HEK293 (cell line): ENCODE data around the gene AKT1.

Source experiments
- CTCF ChIA-PET: fragments of 350-600 bp; formaldehyde crosslinking; extraction: SDS; loops from one replicate; lab custom pipeline; 2021; ENCODE audit warnings: antibody characterized with exemption; lab: Yijun Ruan, JAX
- POLR2A ChIA-PET: fragments of 300-600 bp; formaldehyde crosslinking; extraction: SDS; loops from one replicate; lab custom pipeline; 2020; ENCODE audit warnings: antibody characterized with exemption, inconsistent platforms; lab: Yijun Ruan, JAX
- H3K27ac ChIP-seq: fragments of 200-500 bp; sonication (Bioruptor generic); 2 replicates; pipeline ENCODE4 v1.5.1; 2014; ENCODE audit warnings: low read depth, low read length, control low read depth, inconsistent platforms; ENCODE audit errors: extremely low read depth
- H3K36me3 ChIP-seq, 2 experiments: fragments of 200-500 bp in 1 of 2; sonication (Bioruptor generic) in 1 of 2; 1 replicate in 1 of 2; 2 replicates in 1 of 2; pipeline ENCODE4 v1.5.1; 2014 to 2017; ENCODE audit warnings: inconsistent platforms in 2 of 2, low read length in 2 of 2; ENCODE audit not compliant: control insufficient read depth in 2 of 2, insufficient read depth in 1 of 2
- H3K4me1 ChIP-seq: fragments of 200-500 bp; sonication (Bioruptor generic); 2 replicates; pipeline ENCODE4 v1.5.1; 2014; ENCODE audit warnings: mild to moderate bottlenecking, low read length, inconsistent platforms; ENCODE audit not compliant: control insufficient read depth, insufficient read depth
- H3K4me3 ChIP-seq: 2 replicates; pipeline ENCODE4 v1.5.1; 2011; ENCODE audit warnings: low read depth, mild to moderate bottlenecking, control low read depth, low read length, moderate library complexity
- H3K9me3 ChIP-seq: fragments of 200-500 bp; sonication (Bioruptor generic); 2 replicates; pipeline ENCODE4 v1.5.1; 2014; ENCODE audit warnings: low read depth, low read length, inconsistent platforms; ENCODE audit not compliant: control insufficient read depth, insufficient read depth
- GLIS1 ChIP-seq: fragments of 450-650 bp; formaldehyde crosslinking; IDR thresholded peaks from 2 replicates; pipeline ENCODE4 v1.5.1; 2016; ENCODE audit warnings: missing biosample characterization, missing genetic modification characterization
- KLF7 ChIP-seq: fragments of 450-650 bp; formaldehyde crosslinking; IDR thresholded peaks from 2 replicates; pipeline ENCODE4 v1.5.1; 2016; ENCODE audit warnings: missing biosample characterization, missing genetic modification characterization, borderline replicate concordance
- KLF9 ChIP-seq: fragments of 450-650 bp; formaldehyde crosslinking; IDR thresholded peaks from 2 replicates; pipeline ENCODE4 v1.5.1; 2016; ENCODE audit warnings: missing biosample characterization, missing genetic modification characterization, low read depth
- OVOL3 ChIP-seq: fragments of 450-650 bp; formaldehyde crosslinking; IDR thresholded peaks from 2 replicates; pipeline ENCODE4 v1.5.1; 2016; ENCODE audit warnings: missing biosample characterization, missing genetic modification characterization
- PATZ1 ChIP-seq: fragments of 450-650 bp; formaldehyde crosslinking; IDR thresholded peaks from 2 replicates; pipeline ENCODE4 v1.5.1; 2016; ENCODE audit warnings: missing biosample characterization, missing genetic modification characterization
- ZBTB10 ChIP-seq: fragments of 450-650 bp; formaldehyde crosslinking; IDR thresholded peaks from 2 replicates; pipeline ENCODE4 v1.5.1; 2016; ENCODE audit warnings: missing biosample characterization, missing genetic modification characterization
- ZEB2 ChIP-seq: fragments of 450-650 bp; formaldehyde crosslinking; IDR thresholded peaks from 2 replicates; pipeline ENCODE4 v1.5.1; 2016; ENCODE audit warnings: missing biosample characterization, missing genetic modification characterization
- ZIC2 ChIP-seq: fragments of 450-650 bp; formaldehyde crosslinking; IDR thresholded peaks from 2 replicates; pipeline ENCODE4 v1.5.1; 2016; ENCODE audit warnings: missing biosample characterization, missing genetic modification characterization
- ZNF501 ChIP-seq: fragments of 450-650 bp; formaldehyde crosslinking; IDR thresholded peaks from 2 replicates; pipeline ENCODE4 v1.5.1; 2016; ENCODE audit warnings: missing biosample characterization, missing genetic modification characterization
- ZNF664 ChIP-seq: fragments of 450-650 bp; formaldehyde crosslinking; IDR thresholded peaks from 2 replicates; pipeline ENCODE4 v1.5.1; 2016; ENCODE audit warnings: missing biosample characterization, missing genetic modification characterization
- ZNF843 ChIP-seq: fragments of 450-650 bp; formaldehyde crosslinking; IDR thresholded peaks from 2 replicates; pipeline ENCODE4 v1.5.1; 2016; ENCODE audit warnings: missing biosample characterization, missing genetic modification characterization
- TF ChIP-seq, protein P1 (sequence below): fragments of 450-650 bp; formaldehyde crosslinking; IDR thresholded peaks from 2 replicates; pipeline ENCODE4 v1.5.1; 2016; ENCODE audit warnings: missing biosample characterization, missing genetic modification characterization
- TF ChIP-seq, protein P2 (sequence below): fragments of 450-650 bp; formaldehyde crosslinking; IDR thresholded peaks from 2 replicates; pipeline ENCODE4 v1.5.1; 2016; ENCODE audit warnings: missing biosample characterization, missing genetic modification characterization

The AKT1 gene

GRCh38 chr14:104777808-104778249 lies 17.7 kb downstream of the AKT1 start:
- CTCF ChIA-PET, result no interaction called here
- Histone ChIP-seq H3K9me3 (no peaks in the 10 kb centered on the region), H3K36me3 (peaks cover 0 to 91% of the 10 kb centered on the region in 2 experiments; a peak in 2 of 3 replicates), H3K4me3 (no peak overlapping the region), H3K4me1 (no peaks in the 10 kb centered on the region), H3K27ac (no peak overlapping the region)
- no peak for TF ChIP-seq ZBTB10 (tag by site-specific recombination)
- TF ChIP-seq, protein P1, sequence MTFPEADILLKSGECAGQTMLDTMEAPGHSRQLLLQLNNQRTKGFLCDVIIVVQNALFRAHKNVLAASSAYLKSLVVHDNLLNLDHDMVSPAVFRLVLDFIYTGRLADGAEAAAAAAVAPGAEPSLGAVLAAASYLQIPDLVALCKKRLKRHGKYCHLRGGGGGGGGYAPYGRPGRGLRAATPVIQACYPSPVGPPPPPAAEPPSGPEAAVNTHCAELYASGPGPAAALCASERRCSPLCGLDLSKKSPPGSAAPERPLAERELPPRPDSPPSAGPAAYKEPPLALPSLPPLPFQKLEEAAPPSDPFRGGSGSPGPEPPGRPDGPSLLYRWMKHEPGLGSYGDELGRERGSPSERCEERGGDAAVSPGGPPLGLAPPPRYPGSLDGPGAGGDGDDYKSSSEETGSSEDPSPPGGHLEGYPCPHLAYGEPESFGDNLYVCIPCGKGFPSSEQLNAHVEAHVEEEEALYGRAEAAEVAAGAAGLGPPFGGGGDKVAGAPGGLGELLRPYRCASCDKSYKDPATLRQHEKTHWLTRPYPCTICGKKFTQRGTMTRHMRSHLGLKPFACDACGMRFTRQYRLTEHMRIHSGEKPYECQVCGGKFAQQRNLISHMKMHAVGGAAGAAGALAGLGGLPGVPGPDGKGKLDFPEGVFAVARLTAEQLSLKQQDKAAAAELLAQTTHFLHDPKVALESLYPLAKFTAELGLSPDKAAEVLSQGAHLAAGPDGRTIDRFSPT (tag by site-specific recombination), result 0 out of 2 replicates have a peak, but pooled peaks have one; percentile 14
- POLR2A ChIA-PET, result no interaction called here

GRCh38 chr14:104776961-104777807 lies 18.4 kb downstream of the AKT1 start:
- CTCF ChIA-PET, result no interaction called here
- Histone ChIP-seq H3K4me3 (no peak overlapping the region), H3K4me1 (no peaks in the 10 kb centered on the region), H3K9me3 (no peaks in the 10 kb centered on the region), H3K27ac (no peak overlapping the region), H3K36me3 (peaks cover 0 to 93% of the 10 kb centered on the region in 2 experiments; a peak in 2 of 3 replicates)
- TF ChIP-seq ZNF501 (tag by site-specific recombination) (no peak), ZIC2 (tag by site-specific recombination) (peak; percentile 51), OVOL3 (tag by site-specific recombination) (no peak), ZNF843 (tag by site-specific recombination) (no peak), KLF9 (no peak), GLIS1 (tag by site-specific recombination) (0 out of 2 replicates have a peak, but pooled peaks have one; percentile 26), ZEB2 (tag by site-specific recombination) (peak; percentile 99), ZNF664 (tag by site-specific recombination) (no peak)
- TF ChIP-seq, protein P2, sequence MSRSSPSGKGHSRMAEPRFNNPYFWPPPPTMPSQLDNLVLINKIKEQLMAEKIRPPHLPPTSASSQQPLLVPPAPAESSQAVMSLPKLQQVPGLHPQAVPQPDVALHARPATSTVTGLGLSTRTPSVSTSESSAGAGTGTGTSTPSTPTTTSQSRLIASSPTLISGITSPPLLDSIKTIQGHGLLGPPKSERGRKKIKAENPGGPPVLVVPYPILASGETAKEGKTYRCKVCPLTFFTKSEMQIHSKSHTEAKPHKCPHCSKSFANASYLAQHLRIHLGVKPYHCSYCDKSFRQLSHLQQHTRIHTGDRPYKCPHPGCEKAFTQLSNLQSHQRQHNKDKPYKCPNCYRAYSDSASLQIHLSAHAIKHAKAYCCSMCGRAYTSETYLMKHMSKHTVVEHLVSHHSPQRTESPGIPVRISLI (tag by site-specific recombination), result no peak
- POLR2A ChIA-PET, result no interaction called here

GRCh38 chr14:104776481-104776880 lies 19.1 kb downstream of the AKT1 start:
- Histone ChIP-seq H3K27ac (no peak overlapping the region), H3K9me3 (no peaks in the 10 kb centered on the region), H3K4me3 (no peak overlapping the region)
- POLR2A ChIA-PET, result no interaction called here
- TF ChIP-seq KLF7 (tag by site-specific recombination), result no peak
- 0 out of 2 replicates have a peak, but pooled peaks have one; percentile 19 for TF ChIP-seq PATZ1 (tag by site-specific recombination)
- TF ChIP-seq, all 188 proteins: peak for 1
- peaks cover 0 to 97% of the 10 kb centered on the region in 2 experiments; a peak in 2 of 3 replicates for H3K36me3 ChIP-seq
- CTCF ChIA-PET, result no interaction called here
- H3K4me1 ChIP-seq, result no peaks in the 10 kb centered on the region
